NCI-H345 (cell line): ENCODE measurements around the gene HLTF.
A peak's percentile ranks its signal among the peaks of the same experiment; 100 is the strongest.

ENCODE experiments used
- DNase-seq: peaks from one replicate; lab custom pipeline; 2025; lab: John Stamatoyannopoulos, UW

HLTF gene

GRCh38 chr3:149016669-149017541 is 69.4 kb downstream of the HLTF start:
- DNase-seq: no peak

GRCh38 chr3:149016242-149016641 is 70.1 kb downstream of the HLTF start:
- no peak for DNase-seq

- no peak for DNase-seq
Observed at GRCh38 chr3:149015393-149015792, 70.9 kb downstream of the HLTF start.

GRCh38 chr3:149013726-149014125 is 72.6 kb downstream of the HLTF start:
- no peak for DNase-seq

GRCh38 chr3:149011676-149012075 is 74.7 kb downstream of the HLTF start:
- DNase-seq: no peak

- no peak for DNase-seq
Observed at GRCh38 chr3:149010966-149011365, 75.4 kb downstream of the HLTF start.

GRCh38 chr3:149010504-149010951 is 75.8 kb downstream of the HLTF start:
- no peak for DNase-seq

- no peak for DNase-seq
Observed at GRCh38 chr3:149009732-149010131, 76.6 kb downstream of the HLTF start.

GRCh38 chr3:149007567-149008257 is 78.6 kb downstream of the HLTF start:
- DNase-seq: no peak

- no peak for DNase-seq
Observed at GRCh38 chr3:149005416-149005815, 80.9 kb downstream of the HLTF start.

- peak; percentile 43 for DNase-seq
Observed at GRCh38 chr3:149004622-149005021, 81.7 kb downstream of the HLTF start.

- peak; percentile 18 for DNase-seq
Observed at GRCh38 chr3:149003653-149004305, 82.6 kb downstream of the HLTF start.

- DNase-seq: no peak
Observed at GRCh38 chr3:149001727-149002126, 84.6 kb downstream of the HLTF start.

- DNase-seq: no peak
Observed at GRCh38 chr3:149000206-149000745, 86.1 kb downstream of the HLTF start.

GRCh38 chr3:148999806-149000205 is 86.5 kb downstream of the HLTF start:
- no peak for DNase-seq

- no peak for DNase-seq
Observed at GRCh38 chr3:148998715-148999423, 87.5 kb downstream of the HLTF start.

- DNase-seq: no peak
Observed at GRCh38 chr3:148998297-148998696, 88.0 kb downstream of the HLTF start.

- no peak for DNase-seq
Observed at GRCh38 chr3:148997623-148998022, 88.7 kb downstream of the HLTF start.

- DNase-seq: no peak
Observed at GRCh38 chr3:148992635-148993255, 93.6 kb downstream of the HLTF start.

GRCh38 chr3:148992027-148992634 is 94.2 kb downstream of the HLTF start:
- peak; percentile 8 for DNase-seq
